ENCODE data around the gene ATXN1. TPM values are rescaled to one million over a fixed set of nuclear protein-coding genes. Genes with fewer than 3 reads are reported as not detected.

ATXN1 gene
- total and polyA plus RNA-seq, 2 of the 8 experiments (the other 6 are each of a cell fraction or from before 2014, with no cell fraction given) = 1.6 to 4.0 TPM

GRCh38 chr6:16700916-16701234 lies 60.4 kb downstream of the ATXN1 start:
- no peaks in the 10 kb centered on the region for H3K36me3 ChIP-seq (ENCODE audit: control insufficient read depth in 2 of 4, insufficient read depth in 4 of 4, low read length in 3 of 4)
- H3K4me2 ChIP-seq (ENCODE audit: insufficient read depth in 1 of 2, low read depth in 2 of 2, low read length in 2 of 2) = no peak overlapping the region
- TF ChIP-seq POLR2AphosphoS5 (IDR thresholded peaks at IDR 0.05; ENCODE audit: low read depth, low read length) = no peak
- H3K23me2 ChIP-seq (ENCODE audit: low read depth, low read length) = no peaks in the 10 kb centered on the region
- no peak overlapping the region for H3K4me3 ChIP-seq (ENCODE audit: extremely low read depth in 1 of 4, insufficient read depth in 2 of 4, low read depth in 3 of 4, low read length in 4 of 4)
- no peak overlapping the region for H2AK5ac ChIP-seq (ENCODE audit: low read depth, low read length)
- H3K4me1 ChIP-seq (replicated peaks in 1 of 4; ENCODE audit: control insufficient read depth in 3 of 4, insufficient read depth in 4 of 4, low read length in 3 of 4) = peaks cover 0 to 12% (median 4%) of the 10 kb centered on the region in 4 experiments; a peak in 4 of 7 replicates
- H2BK120ac ChIP-seq (replicated peaks; ENCODE audit: low read depth, low read length) = no peak overlapping the region
- H3K27me3 ChIP-seq (replicated peaks in 1 of 4; ENCODE audit: control insufficient read depth in 3 of 4, extremely low read depth in 1 of 4, insufficient read depth in 3 of 4, low read length in 3 of 4) = no peaks in the 10 kb centered on the region
- 91% methylated on average over 5 of the region's 5 CpGs; no CpG with 5 or more reads in 1 of the 2 experiments for WGBS, 2 experiments (ENCODE audit: extremely low coverage in 1 of 2, insufficient coverage in 1 of 2, insufficient read length in 1 of 2, insufficient replicate concordance in 2 of 2, low coverage in 1 of 2, low lambda C conversion rate in 2 of 2, missing lambda C conversion rate in 1 of 2)
- no peak overlapping the region for H4K91ac ChIP-seq (replicated peaks; ENCODE audit: insufficient read length, low read length)
- ChIA-PET CTCF (ENCODE audit: partially characterized antibody) (interaction anchor here (0.7 kb wide), 1 partner anchor 15 kb away, joined by 3 read pairs; no protein-coding TSS in a partner anchor), POLR2A (ENCODE audit: partially characterized antibody) (no interaction called here)
- DNase-seq (ENCODE audit: low read depth in 1 of 2, low spot score in 2 of 2) (no peak), FAIRE-seq (no peak)
- no peaks in the 10 kb centered on the region for H3K79me2 ChIP-seq (ENCODE audit: control insufficient read depth in 1 of 2, insufficient read depth in 2 of 2, low read length in 2 of 2)
- H3K18ac ChIP-seq (ENCODE audit: extremely low read depth, low read length) = no peak overlapping the region
- no peaks in the 10 kb centered on the region for H4K20me1 ChIP-seq (replicated peaks in 1 of 2; ENCODE audit: control insufficient read depth in 1 of 2, insufficient read depth in 2 of 2, low read length in 2 of 2)
- H2AFZ ChIP-seq (ENCODE audit: low read length) = no peak overlapping the region
- no peak overlapping the region for H3K9ac ChIP-seq (replicated peaks in 1 of 4; ENCODE audit: extremely low read depth in 1 of 4, low read depth in 3 of 4, low read length in 3 of 4)
- no peak overlapping the region for H2BK12ac ChIP-seq (ENCODE audit: low read depth, low read length)
- H3K23ac ChIP-seq (ENCODE audit: insufficient read length) = no peak overlapping the region
- no peaks in the 10 kb centered on the region for H3K9me3 ChIP-seq (ENCODE audit: insufficient read depth in 2 of 2, low read depth in 1 of 2, low read length in 1 of 2)
- H3K14ac ChIP-seq (ENCODE audit: insufficient read length) = no peak overlapping the region
- H2BK20ac ChIP-seq (ENCODE audit: low read length) = no peak overlapping the region
- no peak overlapping the region for H4K5ac ChIP-seq (ENCODE audit: insufficient read length, low read depth, low read length)
- no peak overlapping the region for H3K56ac ChIP-seq (replicated peaks; ENCODE audit: insufficient read length, low read depth, low read length)
- H4K8ac ChIP-seq (ENCODE audit: extremely low read depth, insufficient read depth, low read length) = no peak overlapping the region
- H2BK15ac ChIP-seq (ENCODE audit: low read length) = no peak overlapping the region
- no peak overlapping the region for H3K4ac ChIP-seq (replicated peaks; ENCODE audit: insufficient read length, low read depth, low read length)
- H2BK5ac ChIP-seq (ENCODE audit: low read depth, low read length) = 0 out of 2 replicates have a peak overlapping the region, but pooled peaks have one; percentile 44
- no peaks in the 10 kb centered on the region for H3K79me1 ChIP-seq (ENCODE audit: low read depth, low read length)
- H3K27ac ChIP-seq (ENCODE audit: low read depth, low read length) = no peak overlapping the region
